ENCODE data around the gene DNAH14. TPM values are rescaled to one million over a fixed set of nuclear protein-coding genes. Genes with fewer than 3 reads are reported as not detected.
"Not testable (repeated sequence)": the region's sequence is repeated elsewhere in the genome, so short reads cannot be mapped to it uniquely, and the experiment has no call there.

The DNAH14 gene
- polyA plus RNA-seq, 2 of the 4 experiments (the other 2 are of a cell fraction), result 15.9 to 35.8 TPM

- H3K4me1 ChIP-seq; FAIRE-seq; POLR2A ChIA-PET; ATAC-seq; H3K4me3 ChIP-seq; H3K4me2 ChIP-seq; H3K27ac ChIP-seq; DNase-seq (ENCODE audit: low read depth in 1 of 2, low spot score in 1 of 2); CTCF ChIA-PET: not testable (repeated sequence)
- 37% methylated on average over 3 of the region's 3 CpGs for WGBS (ENCODE audit: missing lambda C conversion rate)
- H3K9me3 ChIP-seq, result peaks cover 14% of the 10 kb centered on the region; the same call in 2 of the 3 replicates
- peak; percentile 69 for TF ChIP-seq ZFP36 (IDR thresholded peaks at IDR 0.05; ENCODE audit: borderline replicate concordance, partially characterized antibody)
Measured at GRCh38 chr1:225177409-225177808, 247.9 kb downstream of the DNAH14 start.

- no peak overlapping the region for H3K4me2 ChIP-seq
- peaks cover 14% of the 10 kb centered on the region; the same call in 2 of the 3 replicates for H3K9me3 ChIP-seq
- ChIA-PET CTCF (no interaction called here), POLR2A (no interaction called here)
- no peak overlapping the region for H3K27ac ChIP-seq
- DNase-seq (ENCODE audit: low read depth in 1 of 2, low spot score in 1 of 2) (no peak), ATAC-seq (no peak), FAIRE-seq (no peak)
- no peak overlapping the region for H3K4me3 ChIP-seq
- TF ChIP-seq TP53 (CRISPR knock-in tag; IDR thresholded peaks at IDR 0.05), result no peak
- no peak for TF ChIP-seq EP300 (IDR thresholded peaks at IDR 0.05)
- TF ChIP-seq HEYL (CRISPR knock-in tag; IDR thresholded peaks at IDR 0.05), result no peak
- TF ChIP-seq CEBPB (IDR thresholded peaks at IDR 0.05), result no peak
- TF ChIP-seq NFE2L2 (conservative IDR thresholded peaks at IDR 0.05; ENCODE audit: low read length), result no peak
- H3K4me1 ChIP-seq, result no peaks in the 10 kb centered on the region
Measured at GRCh38 chr1:225179686-225180085, 250.2 kb downstream of the DNAH14 start.

- H3K4me1 ChIP-seq, result no peaks in the 10 kb centered on the region
- ATAC-seq (no peak), DNase-seq (ENCODE audit: low read depth in 1 of 2, low spot score in 1 of 2) (no peak), FAIRE-seq (no peak)
- 80% methylated on average over 1 of the region's 1 CpG for WGBS (ENCODE audit: missing lambda C conversion rate)
- H3K4me3 ChIP-seq, result no peak overlapping the region
- ChIA-PET POLR2A (no interaction called here), CTCF (no interaction called here)
- TF ChIP-seq BCL3 (IDR thresholded peaks at IDR 0.05) (no peak), NPAS2 (CRISPR knock-in tag; IDR thresholded peaks at IDR 0.05; ENCODE audit: borderline replicate concordance) (no peak), ZFP36 (IDR thresholded peaks at IDR 0.05; ENCODE audit: borderline replicate concordance, partially characterized antibody) (no peak), EHF (CRISPR knock-in tag; IDR thresholded peaks at IDR 0.05) (no peak)
- peaks cover 6% of the 10 kb centered on the region; the same call in 2 of the 3 replicates for H3K9me3 ChIP-seq
- no peak overlapping the region for H3K27ac ChIP-seq
- no peak overlapping the region for H3K4me2 ChIP-seq
Measured at GRCh38 chr1:225182716-225183115, 253.2 kb downstream of the DNAH14 start.

- Histone ChIP-seq H3K4me3 (no peak overlapping the region), H3K4me2 (no peak overlapping the region), H3K4me1 (no peaks in the 10 kb centered on the region), H3K9me3 (0 out of 3 replicates have a peak, but pooled peaks cover 2% of the 10 kb centered on the region), H3K27ac (no peak overlapping the region)
- ATAC-seq, result no peak
- ChIA-PET CTCF (no interaction called here), POLR2A (no interaction called here)
- no peak for FAIRE-seq
- TF ChIP-seq POLR2AphosphoS2 (conservative IDR thresholded peaks at IDR 0.05; ENCODE audit: low read length), result no peak
- TF ChIP-seq HMGXB4 (CRISPR knock-in tag; IDR thresholded peaks at IDR 0.05; ENCODE audit: borderline replicate concordance), result no peak
- TF ChIP-seq POLR2A (IDR thresholded peaks at IDR 0.05; ENCODE audit: low read length), result no peak
- no peak for DNase-seq (ENCODE audit: low read depth in 1 of 2, low spot score in 1 of 2)
Measured at GRCh38 chr1:225191199-225191753, 261.8 kb downstream of the DNAH14 start.

GRCh38 chr1:225201447-225201846 lies 272.0 kb downstream of the DNAH14 start:
- no peak for ATAC-seq
- ChIA-PET CTCF (interaction anchor here (0.7 kb wide), 1 partner anchor 176 kb away, joined by 4 read pairs; no protein-coding TSS in a partner anchor), POLR2A (no interaction called here)
- no peak for TF ChIP-seq CBX2 (IDR thresholded peaks at IDR 0.05; ENCODE audit: borderline replicate concordance, low read depth)
- TF ChIP-seq HOXA7 (CRISPR knock-in tag; IDR thresholded peaks at IDR 0.05), result no peak
- TF ChIP-seq GATA3 (IDR thresholded peaks at IDR 0.05; ENCODE audit: borderline replicate concordance), result no peak
- TF ChIP-seq MAFK (IDR thresholded peaks at IDR 0.05; ENCODE audit: partially characterized antibody), result no peak
- TF ChIP-seq FOSB (CRISPR knock-in tag; IDR thresholded peaks at IDR 0.05), result no peak
- no peak for TF ChIP-seq FOSL2 (IDR thresholded peaks at IDR 0.05)
- no peak for TF ChIP-seq FOSL2 (CRISPR knock-in tag; IDR thresholded peaks at IDR 0.05)
- no peak for TF ChIP-seq ATOH8 (CRISPR knock-in tag; IDR thresholded peaks at IDR 0.05; ENCODE audit: low read depth)
- no peak for TF ChIP-seq ZC3H11A (IDR thresholded peaks at IDR 0.05)
- TF ChIP-seq RNF2 (IDR thresholded peaks at IDR 0.05; ENCODE audit: borderline replicate concordance, low read depth), result no peak
- Histone ChIP-seq H3K4me1 (no peaks in the 10 kb centered on the region), H3K27ac (no peak overlapping the region), H3K4me2 (no peak overlapping the region), H3K4me3 (no peak overlapping the region), H3K9me3 (no peaks in the 10 kb centered on the region)
- 40% methylated on average over 3 of the region's 3 CpGs for WGBS (ENCODE audit: missing lambda C conversion rate)
- FAIRE-seq, result no peak
- no peak for DNase-seq (ENCODE audit: low read depth in 1 of 2, low spot score in 1 of 2)

All from A549 (cell line).